Panc1 (cell line): ENCODE data around the gene INPP5A.

Experiments
- SIN3A ChIP-seq: IDR thresholded peaks from 2 replicates; pipeline ENCODE4 v1.6.1; 2012; ENCODE audit warnings: low read depth, mild to moderate bottlenecking, low read length, moderate library complexity, borderline replicate concordance; ENCODE audit not compliant: insufficient read depth
- TCF7L2 ChIP-seq: IDR thresholded peaks from 2 replicates; pipeline ENCODE4 v1.6.1; 2011; ENCODE audit warnings: mild to moderate bottlenecking, low read depth, low read length, inconsistent platforms
- TF ChIP-seq, protein P1 (sequence below): fragments of 450-650 bp; IDR thresholded peaks from 2 replicates; pipeline ENCODE4 v1.5.1; 2017; ENCODE audit warnings: mild to moderate bottlenecking
- TF ChIP-seq, protein P2 (sequence below), 2 experiments: IDR thresholded peaks; 2 replicates each; pipeline ENCODE4 v1.6.1; 2011 to 2012; ENCODE audit warnings: low read depth in 2 of 2, control low read depth in 1 of 2, low read length in 1 of 2, mild to moderate bottlenecking in 1 of 2, moderate library complexity in 1 of 2; ENCODE audit not compliant: insufficient read depth in 1 of 2

DNA sequence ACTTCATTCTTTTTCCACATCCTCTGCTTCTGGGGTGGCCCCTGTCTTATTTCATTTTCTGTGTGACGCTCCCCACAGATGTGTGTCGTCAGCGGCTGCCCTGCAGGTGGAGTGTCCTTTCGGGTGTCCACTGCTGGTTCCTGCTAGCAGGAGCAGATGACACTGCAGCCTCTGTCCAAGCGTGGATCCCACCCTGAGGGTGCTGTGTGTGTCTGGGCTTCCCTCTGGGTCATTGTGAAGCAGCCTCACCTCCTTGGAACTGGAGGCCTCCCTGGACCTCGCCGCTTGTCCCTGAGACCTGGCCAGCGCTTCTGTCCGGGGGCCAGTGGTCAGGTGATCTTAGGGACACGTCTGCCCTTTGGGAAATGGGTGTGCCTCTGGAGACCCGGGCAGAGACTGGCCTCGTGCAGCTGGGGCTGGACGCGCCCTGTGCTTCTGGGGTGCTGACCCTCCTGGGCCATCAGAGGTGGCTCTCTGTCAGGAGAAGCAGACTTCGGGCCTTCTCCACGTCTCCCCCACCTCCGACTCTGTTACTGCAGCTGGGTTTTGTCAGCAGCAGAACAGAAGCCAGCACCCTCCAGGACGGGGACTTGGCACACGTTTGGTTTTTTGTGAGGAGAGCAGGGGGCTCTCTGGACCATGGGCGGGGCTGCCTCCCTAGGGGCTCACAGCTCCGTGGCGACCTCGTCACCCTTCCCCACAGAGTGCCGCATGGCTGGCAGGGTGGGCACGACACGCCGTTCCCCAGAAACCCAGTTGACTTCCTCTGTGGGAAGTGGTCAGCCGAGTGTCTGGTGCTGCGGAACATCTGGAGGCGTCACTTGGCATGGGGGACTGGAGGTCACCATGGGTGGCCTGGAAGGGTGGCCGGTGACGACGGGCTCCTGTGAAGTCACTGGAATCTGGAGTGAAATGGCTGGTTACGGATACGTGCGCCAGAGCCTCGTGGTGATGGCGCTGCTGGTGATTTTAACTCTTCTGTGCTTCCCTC, 48.4 kb downstream of the INPP5A start:
- TF ChIP-seq TCF7L2 (no peak), SIN3A (no peak)
- TF ChIP-seq, protein P1, sequence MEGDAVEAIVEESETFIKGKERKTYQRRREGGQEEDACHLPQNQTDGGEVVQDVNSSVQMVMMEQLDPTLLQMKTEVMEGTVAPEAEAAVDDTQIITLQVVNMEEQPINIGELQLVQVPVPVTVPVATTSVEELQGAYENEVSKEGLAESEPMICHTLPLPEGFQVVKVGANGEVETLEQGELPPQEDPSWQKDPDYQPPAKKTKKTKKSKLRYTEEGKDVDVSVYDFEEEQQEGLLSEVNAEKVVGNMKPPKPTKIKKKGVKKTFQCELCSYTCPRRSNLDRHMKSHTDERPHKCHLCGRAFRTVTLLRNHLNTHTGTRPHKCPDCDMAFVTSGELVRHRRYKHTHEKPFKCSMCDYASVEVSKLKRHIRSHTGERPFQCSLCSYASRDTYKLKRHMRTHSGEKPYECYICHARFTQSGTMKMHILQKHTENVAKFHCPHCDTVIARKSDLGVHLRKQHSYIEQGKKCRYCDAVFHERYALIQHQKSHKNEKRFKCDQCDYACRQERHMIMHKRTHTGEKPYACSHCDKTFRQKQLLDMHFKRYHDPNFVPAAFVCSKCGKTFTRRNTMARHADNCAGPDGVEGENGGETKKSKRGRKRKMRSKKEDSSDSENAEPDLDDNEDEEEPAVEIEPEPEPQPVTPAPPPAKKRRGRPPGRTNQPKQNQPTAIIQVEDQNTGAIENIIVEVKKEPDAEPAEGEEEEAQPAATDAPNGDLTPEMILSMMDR: no peak
- TF ChIP-seq, protein P2, sequence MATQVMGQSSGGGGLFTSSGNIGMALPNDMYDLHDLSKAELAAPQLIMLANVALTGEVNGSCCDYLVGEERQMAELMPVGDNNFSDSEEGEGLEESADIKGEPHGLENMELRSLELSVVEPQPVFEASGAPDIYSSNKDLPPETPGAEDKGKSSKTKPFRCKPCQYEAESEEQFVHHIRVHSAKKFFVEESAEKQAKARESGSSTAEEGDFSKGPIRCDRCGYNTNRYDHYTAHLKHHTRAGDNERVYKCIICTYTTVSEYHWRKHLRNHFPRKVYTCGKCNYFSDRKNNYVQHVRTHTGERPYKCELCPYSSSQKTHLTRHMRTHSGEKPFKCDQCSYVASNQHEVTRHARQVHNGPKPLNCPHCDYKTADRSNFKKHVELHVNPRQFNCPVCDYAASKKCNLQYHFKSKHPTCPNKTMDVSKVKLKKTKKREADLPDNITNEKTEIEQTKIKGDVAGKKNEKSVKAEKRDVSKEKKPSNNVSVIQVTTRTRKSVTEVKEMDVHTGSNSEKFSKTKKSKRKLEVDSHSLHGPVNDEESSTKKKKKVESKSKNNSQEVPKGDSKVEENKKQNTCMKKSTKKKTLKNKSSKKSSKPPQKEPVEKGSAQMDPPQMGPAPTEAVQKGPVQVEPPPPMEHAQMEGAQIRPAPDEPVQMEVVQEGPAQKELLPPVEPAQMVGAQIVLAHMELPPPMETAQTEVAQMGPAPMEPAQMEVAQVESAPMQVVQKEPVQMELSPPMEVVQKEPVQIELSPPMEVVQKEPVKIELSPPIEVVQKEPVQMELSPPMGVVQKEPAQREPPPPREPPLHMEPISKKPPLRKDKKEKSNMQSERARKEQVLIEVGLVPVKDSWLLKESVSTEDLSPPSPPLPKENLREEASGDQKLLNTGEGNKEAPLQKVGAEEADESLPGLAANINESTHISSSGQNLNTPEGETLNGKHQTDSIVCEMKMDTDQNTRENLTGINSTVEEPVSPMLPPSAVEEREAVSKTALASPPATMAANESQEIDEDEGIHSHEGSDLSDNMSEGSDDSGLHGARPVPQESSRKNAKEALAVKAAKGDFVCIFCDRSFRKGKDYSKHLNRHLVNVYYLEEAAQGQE (IDR thresholded peaks at IDR 0.05; ENCODE audit: insufficient read depth in 1 of 2, low read depth in 2 of 2, low read length in 1 of 2): no peak
